ENCODE results near the gene EEIG1.

EEIG1 gene

DNA sequence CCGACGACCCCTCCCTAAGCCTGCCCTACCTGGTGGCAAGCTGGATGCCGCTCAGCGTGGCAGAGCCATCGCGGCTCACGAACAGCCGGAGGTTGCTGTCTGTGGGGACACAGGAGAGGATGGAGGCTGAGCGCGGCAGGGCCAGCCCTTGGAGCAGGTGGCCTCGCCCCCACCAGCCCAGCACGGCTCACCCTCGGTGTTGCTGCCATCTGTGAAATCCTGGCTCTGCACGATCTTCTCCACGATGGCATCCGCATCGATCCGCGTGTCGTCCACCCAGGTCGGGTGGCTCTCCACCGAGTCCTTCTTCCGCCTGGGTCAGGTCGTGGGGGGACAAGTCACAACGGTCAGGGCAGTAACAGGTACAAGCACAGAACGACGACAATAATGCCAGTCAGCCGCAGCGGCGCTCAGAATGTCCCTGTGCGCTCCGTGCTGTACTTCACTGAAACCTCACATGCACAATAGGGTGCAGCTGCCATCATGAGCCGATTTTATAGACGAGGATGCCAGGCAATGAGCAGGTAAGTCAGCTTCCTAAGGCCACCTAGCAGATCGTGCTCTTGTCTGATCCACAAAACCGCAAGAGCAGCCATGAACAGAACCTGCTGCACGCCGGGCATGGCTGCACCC, 36.1 kb downstream of the EEIG1 start:
- H3K4me1 ChIP-seq (ENCODE audit: low read length) = no peaks in the 10 kb centered on the region
- H3K9me3 ChIP-seq (replicated peaks; ENCODE audit: insufficient read depth, low read length) = no peaks in the 10 kb centered on the region
- H4K20me1 ChIP-seq (ENCODE audit: insufficient read depth, low read length) = no peaks in the 10 kb centered on the region
- H3F3A ChIP-seq (ENCODE audit: insufficient read depth, low read length) = no peaks in the 10 kb centered on the region
- H3K4me2 ChIP-seq (ENCODE audit: low read depth, low read length) = no peak overlapping the region
- H3K4me3 ChIP-seq (ENCODE audit: low read length) = no peak overlapping the region
- no peak for TF ChIP-seq EZH2phosphoT487 (IDR thresholded peaks at IDR 0.05; ENCODE audit: low read length)
- TF ChIP-seq, protein P1, sequence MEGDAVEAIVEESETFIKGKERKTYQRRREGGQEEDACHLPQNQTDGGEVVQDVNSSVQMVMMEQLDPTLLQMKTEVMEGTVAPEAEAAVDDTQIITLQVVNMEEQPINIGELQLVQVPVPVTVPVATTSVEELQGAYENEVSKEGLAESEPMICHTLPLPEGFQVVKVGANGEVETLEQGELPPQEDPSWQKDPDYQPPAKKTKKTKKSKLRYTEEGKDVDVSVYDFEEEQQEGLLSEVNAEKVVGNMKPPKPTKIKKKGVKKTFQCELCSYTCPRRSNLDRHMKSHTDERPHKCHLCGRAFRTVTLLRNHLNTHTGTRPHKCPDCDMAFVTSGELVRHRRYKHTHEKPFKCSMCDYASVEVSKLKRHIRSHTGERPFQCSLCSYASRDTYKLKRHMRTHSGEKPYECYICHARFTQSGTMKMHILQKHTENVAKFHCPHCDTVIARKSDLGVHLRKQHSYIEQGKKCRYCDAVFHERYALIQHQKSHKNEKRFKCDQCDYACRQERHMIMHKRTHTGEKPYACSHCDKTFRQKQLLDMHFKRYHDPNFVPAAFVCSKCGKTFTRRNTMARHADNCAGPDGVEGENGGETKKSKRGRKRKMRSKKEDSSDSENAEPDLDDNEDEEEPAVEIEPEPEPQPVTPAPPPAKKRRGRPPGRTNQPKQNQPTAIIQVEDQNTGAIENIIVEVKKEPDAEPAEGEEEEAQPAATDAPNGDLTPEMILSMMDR (IDR thresholded peaks at IDR 0.05; ENCODE audit: low read length) = no peak
- TF ChIP-seq EZH2 (optimal IDR thresholded peaks at IDR 0.05; ENCODE audit: low read depth, low read length) = no peak
- no peak overlapping the region for H3K27ac ChIP-seq (ENCODE audit: low read length)
- no peaks in the 10 kb centered on the region for H3K9me2 ChIP-seq (replicated peaks; ENCODE audit: insufficient read depth, low read length)
- no peaks in the 10 kb centered on the region for H3K36me3 ChIP-seq (replicated peaks; ENCODE audit: insufficient read depth, low read length)
- no peaks in the 10 kb centered on the region for H3K27me3 ChIP-seq (replicated peaks; ENCODE audit: insufficient read depth, low read length)
- no peaks in the 10 kb centered on the region for H3K79me2 ChIP-seq (ENCODE audit: low read length)
- H2AFZ ChIP-seq (ENCODE audit: low read length) = no peak overlapping the region
- no peak overlapping the region for H3K9ac ChIP-seq (ENCODE audit: low read length)
- DNase-seq = no peak

DNA sequence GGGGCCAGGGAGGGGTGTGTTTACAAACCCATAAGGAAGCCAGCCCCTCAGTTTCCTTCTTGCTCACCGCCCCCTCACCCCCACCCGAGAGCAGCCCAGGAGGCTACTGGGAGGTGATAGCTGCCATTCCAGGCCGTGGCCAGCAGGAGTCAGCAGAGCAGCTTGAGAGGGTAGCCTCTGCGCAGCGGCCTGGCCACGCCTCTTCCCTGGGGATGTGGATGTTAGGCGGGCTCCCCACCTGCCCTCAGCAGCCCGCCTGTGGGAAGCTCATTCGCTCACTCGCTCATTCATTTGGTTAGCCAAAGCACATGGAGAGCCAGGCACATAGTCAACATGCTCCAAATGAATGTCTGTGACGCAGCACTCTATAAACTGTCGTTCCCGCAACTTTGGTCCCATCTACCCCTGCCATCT, 37.1 kb downstream of the EEIG1 start:
- DNase-seq = peak; percentile 73
- no peak overlapping the region for H3K4me2 ChIP-seq (ENCODE audit: low read depth, low read length)
- no peak overlapping the region for H3K27ac ChIP-seq (ENCODE audit: low read length)
- H3K27me3 ChIP-seq (replicated peaks; ENCODE audit: insufficient read depth, low read length) = no peaks in the 10 kb centered on the region
- H3K9me3 ChIP-seq (replicated peaks; ENCODE audit: insufficient read depth, low read length) = no peaks in the 10 kb centered on the region
- H4K20me1 ChIP-seq (ENCODE audit: insufficient read depth, low read length) = no peaks in the 10 kb centered on the region
- H3K79me2 ChIP-seq (ENCODE audit: low read length) = no peaks in the 10 kb centered on the region
- H3K4me1 ChIP-seq (ENCODE audit: low read length) = no peaks in the 10 kb centered on the region
- no peaks in the 10 kb centered on the region for H3F3A ChIP-seq (ENCODE audit: insufficient read depth, low read length)
- no peak for TF ChIP-seq EZH2 (optimal IDR thresholded peaks at IDR 0.05; ENCODE audit: low read depth, low read length)
- TF ChIP-seq, protein P1 (IDR thresholded peaks at IDR 0.05; ENCODE audit: low read length) = peak; percentile 88
- TF ChIP-seq EZH2phosphoT487 (IDR thresholded peaks at IDR 0.05; ENCODE audit: low read length) = no peak
- H2AFZ ChIP-seq (ENCODE audit: low read length) = no peak overlapping the region
- no peaks in the 10 kb centered on the region for H3K36me3 ChIP-seq (replicated peaks; ENCODE audit: insufficient read depth, low read length)
- H3K4me3 ChIP-seq (ENCODE audit: low read length) = no peak overlapping the region
- no peak overlapping the region for H3K9ac ChIP-seq (ENCODE audit: low read length)
- no peaks in the 10 kb centered on the region for H3K9me2 ChIP-seq (replicated peaks; ENCODE audit: insufficient read depth, low read length)

DNA sequence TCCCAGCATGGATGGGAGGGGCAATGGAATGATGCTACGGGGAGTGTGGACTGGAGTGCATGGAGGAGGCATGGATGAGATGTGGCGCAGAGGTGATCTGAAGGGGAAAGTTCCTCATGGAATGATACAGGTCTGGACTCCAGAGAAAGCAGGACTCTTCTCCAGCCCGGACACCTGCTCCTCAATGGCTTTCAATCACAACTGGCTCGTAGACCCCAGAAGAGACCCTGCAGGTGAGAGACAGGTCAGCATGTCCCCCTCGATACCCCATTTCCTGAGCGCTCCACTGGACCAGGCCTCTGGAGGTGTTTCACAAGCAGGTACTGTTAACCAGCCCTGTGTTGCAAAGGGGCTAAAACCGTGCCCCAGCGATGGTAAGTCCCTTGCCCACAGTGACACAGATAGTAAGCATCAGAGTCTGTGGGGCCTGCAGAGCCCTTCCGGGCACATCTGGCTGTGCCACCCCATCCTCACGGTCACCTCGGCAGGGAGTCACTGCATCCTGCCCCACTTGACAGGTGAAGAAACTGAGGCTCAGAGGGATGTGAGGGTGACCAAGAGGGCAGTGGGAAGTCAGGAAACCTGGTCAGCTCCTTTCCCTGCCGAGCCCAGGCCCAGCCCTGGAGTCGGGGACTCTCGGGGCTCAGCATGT, 37.7 kb downstream of the EEIG1 start:
- Histone ChIP-seq H3K4me2 (ENCODE audit: low read depth, low read length) (no peak overlapping the region), H3K9me3 (replicated peaks; ENCODE audit: insufficient read depth, low read length) (no peaks in the 10 kb centered on the region), H4K20me1 (ENCODE audit: insufficient read depth, low read length) (no peaks in the 10 kb centered on the region), H3K4me3 (ENCODE audit: low read length) (no peak overlapping the region), H3K9me2 (replicated peaks; ENCODE audit: insufficient read depth, low read length) (no peaks in the 10 kb centered on the region), H3K27me3 (replicated peaks; ENCODE audit: insufficient read depth, low read length) (no peaks in the 10 kb centered on the region), H3K9ac (ENCODE audit: low read length) (no peak overlapping the region), H3K36me3 (replicated peaks; ENCODE audit: insufficient read depth, low read length) (no peaks in the 10 kb centered on the region), H3K4me1 (ENCODE audit: low read length) (no peaks in the 10 kb centered on the region), H3F3A (ENCODE audit: insufficient read depth, low read length) (no peaks in the 10 kb centered on the region), H2AFZ (ENCODE audit: low read length) (no peak overlapping the region), H3K27ac (ENCODE audit: low read length) (no peak overlapping the region), H3K79me2 (ENCODE audit: low read length) (no peaks in the 10 kb centered on the region)
- no peak for DNase-seq
- TF ChIP-seq EZH2 (optimal IDR thresholded peaks at IDR 0.05; ENCODE audit: low read depth, low read length) (no peak), EZH2phosphoT487 (IDR thresholded peaks at IDR 0.05; ENCODE audit: low read length) (no peak)
- TF ChIP-seq, protein P1 (IDR thresholded peaks at IDR 0.05; ENCODE audit: low read length) = no peak

Data from MM.1S (cell line).